Ovary (tissue), 9 donors: ENCODE data around the gene EEFSEC. TPM values are rescaled to one million over a fixed set of nuclear protein-coding genes. Genes with fewer than 3 reads are reported as not detected.
A peak's percentile ranks its signal among the peaks of the same experiment; 100 is the strongest.

Experiments used
- DNase-seq, 5 donors: peaks; one replicate each; pipeline ENCODE4 v3.0.0-alpha.2; 2019 to 2020
- H3K27ac ChIP-seq, 2 donors: fragments of 200-600 bp; one replicate each; pipeline versions ENCODE4 v1.5.1 to v1.8.0; 2019 to 2022
- H3K27me3 ChIP-seq: fragments of 200-600 bp; one replicate; pipeline ENCODE4 v1.8.0; 2022
- H3K36me3 ChIP-seq: fragments of 200-600 bp; sonication (generic); one replicate; pipeline ENCODE4 v1.5.1; 2019
- H3K4me1 ChIP-seq: one replicate; pipeline ENCODE4 v1.8.1; 2013; ENCODE audit warnings: mild to moderate bottlenecking, moderate library complexity; ENCODE audit not compliant: insufficient read depth
- H3K4me3 ChIP-seq: fragments of 200-600 bp; sonication (generic); one replicate; pipeline ENCODE4 v1.5.1; 2017
- H3K9me3 ChIP-seq, 2 donors: fragments of 200-600 bp in 1 of 2; sonication (generic) in 1 of 2; one replicate each; pipeline versions ENCODE4 v1.5.1 to v1.8.1; 2013 to 2019; ENCODE audit warnings: mild to moderate bottlenecking in 1 of 2, moderate library complexity in 1 of 2
- CTCF ChIP-seq, 3 donors: fragments of 450-650 bp in 2 of 3; fragments of 200-600 bp in 1 of 3; IDR thresholded peaks; one replicate each; pipeline versions ENCODE4 v1.5.1 to v1.8.0; 2016 to 2022; ENCODE audit warnings: antibody characterized with exemption in 3 of 3, mild to moderate bottlenecking in 1 of 3
- EP300 ChIP-seq: sonication (generic); formaldehyde crosslinking; IDR thresholded peaks from one replicate; pipeline ENCODE4 v1.6.1; 2017; ENCODE audit warnings: antibody characterized with exemption
- POLR2A ChIP-seq: fragments of 450-650 bp; IDR thresholded peaks from one replicate; pipeline ENCODE4 v1.6.1; 2017; ENCODE audit warnings: antibody characterized with exemption, mild to moderate bottlenecking, moderate library complexity
- WGBS, 3 donors: extraction: QIAGEN DNeasy Blood & Tissue Kit in 1 of 3; methylation state at CpG; one replicate each; pipeline versions ENCODE4 v1.1.5 to v1.1.7; 2013 to 2017; 5-methylcytosine and 5-hydroxymethylcytosine counted together
- intact Hi-C, 4 donors: fragments of 100-400 bp; cut with DNase I; formaldehyde crosslinking; loops; one replicate each; pipeline versions ENCODE4 v1.11.0 to v1.15.1; 2022 to 2023
- polyA plus RNA-seq, 2 donors: library from polyadenylated mRNA; stranded (reverse); fragments of 200-250 nt in 1 of 2; fragments of 350-450 nt in 1 of 2; fragmentation: Illumina TruSeq in 1 of 2; extraction: RNeasy Lipid Tissue Mini Kit (QIAGEN cat#74804) in 1 of 2; gene quantifications; one replicate each; pipeline ENCODE4 v1.2.3, GENCODE V29; 2013 to 2014
- total RNA-seq, 7 donors: library from RNA; depleted of rRNA in 2 of 7; stranded (reverse); fragments of >200 nt in 2 of 7; fragmentation: NEBNext Ultra II Directional in 3 of 7; extraction: Animal tissue kit (Norgen Biotek cat#: 25700) in 3 of 7; gene quantifications; one replicate each; pipeline versions ENCODE4 v1.1.0 to v1.2.4, GENCODE V29; 2016 to 2023
- donor health status: DM: no; HTN: no; CAD: no; lungs with moderate emphysema.
- donor health status: DM: no; HTN: no; CAD: no.
- donor health status: Bipolar disorder and iron deficiency.
- donor health status: DM: yes; HTN: yes; CAD: no.
- donor health status: DM: no; HTN: no; CAD: no.
- donor health status: DM: yes; HTN: yes; CAD: no.

The EEFSEC gene
- total and polyA plus RNA-seq, 9 donors, result 6.8 to 21.0 (median 15.4) TPM

- H3K27me3 ChIP-seq, result no peaks in the 10 kb centered on the region
- no peak for TF ChIP-seq EP300
- no peak for TF ChIP-seq CTCF (IDR thresholded peaks at IDR 0.05)
- no peak for TF ChIP-seq POLR2A
- no peak overlapping the region for H3K27ac ChIP-seq
- no peaks in the 10 kb centered on the region for H3K36me3 ChIP-seq
- 78 to 84% (median 79%) methylated on average over 8 of the region's 8 CpGs for WGBS, 3 donors
- intact Hi-C loops, result no loop called here
- no peaks in the 10 kb centered on the region for H3K9me3 ChIP-seq
- H3K4me3 ChIP-seq, result no peak overlapping the region
- H3K4me1 ChIP-seq, result peaks cover 3% of the 10 kb centered on the region
- DNase-seq, result no peak
Measured at GRCh38 chr3:128226186-128226725, 73.0 kb downstream of the EEFSEC start.

- H3K27ac ChIP-seq, result no peak overlapping the region
- peaks cover 5% of the 10 kb centered on the region for H3K4me1 ChIP-seq
- intact Hi-C loops, result no loop called here
- no peaks in the 10 kb centered on the region for H3K9me3 ChIP-seq
- no peak overlapping the region for H3K4me3 ChIP-seq
- TF ChIP-seq CTCF (IDR thresholded peaks at IDR 0.05) (no peak), EP300 (no peak), POLR2A (no peak)
- no peak for DNase-seq
- 60 to 76% (median 68%) methylated on average over 5 of the region's 5 CpGs for WGBS, 3 donors
- H3K36me3 ChIP-seq, result no peaks in the 10 kb centered on the region
- H3K27me3 ChIP-seq, result no peaks in the 10 kb centered on the region
Measured at GRCh38 chr3:128226795-128227395, 73.6 kb downstream of the EEFSEC start.

- no peak for TF ChIP-seq POLR2A
- TF ChIP-seq CTCF (IDR thresholded peaks at IDR 0.05), result no peak
- TF ChIP-seq EP300, result no peak
- Histone ChIP-seq H3K27ac (no peak overlapping the region), H3K36me3 (no peaks in the 10 kb centered on the region), H3K9me3 (no peaks in the 10 kb centered on the region), H3K27me3 (no peaks in the 10 kb centered on the region), H3K4me1 (peaks cover 5% of the 10 kb centered on the region), H3K4me3 (no peak overlapping the region)
- intact Hi-C loops, result no loop called here
- WGBS, 3 donors, result 84 to 87% (median 85%) methylated on average over 4 of the region's 4 CpGs
- DNase-seq, result no peak
Measured at GRCh38 chr3:128227507-128227906, 74.2 kb downstream of the EEFSEC start.

- intact Hi-C loops, result no loop called here
- WGBS, 3 donors, result 80 to 86% (median 84%) methylated on average over 5 of the region's 5 CpGs
- DNase-seq, result no peak
- Histone ChIP-seq H3K4me3 (no peak overlapping the region), H3K27ac (peak overlapping the region in 1 of 2 donors; percentile 7), H3K9me3 (no peaks in the 10 kb centered on the region), H3K36me3 (no peaks in the 10 kb centered on the region), H3K4me1 (peaks cover 9% of the 10 kb centered on the region), H3K27me3 (no peaks in the 10 kb centered on the region)
- no peak for TF ChIP-seq POLR2A
- no peak for TF ChIP-seq EP300
- TF ChIP-seq CTCF (IDR thresholded peaks at IDR 0.05), result no peak
Measured at GRCh38 chr3:128228366-128228910, 75.2 kb downstream of the EEFSEC start.
